HG03196 (cell line): ENCODE results near the gene ADIG.
"Not testable (repeated sequence)": the region's sequence is repeated elsewhere in the genome, so short reads cannot be mapped to it uniquely, and the experiment has no call there.

Source experiments
- ATAC-seq: cut with Tn5 transposase; IDR thresholded peaks from one replicate; pipeline ENCODE4 v1.9.1; 2021; ENCODE audit not compliant: unreplicated experiment

The ADIG gene

GRCh38 chr20:38569747-38570525, 11.1 kb upstream of the ADIG start:
- no peak for ATAC-seq

DNA sequence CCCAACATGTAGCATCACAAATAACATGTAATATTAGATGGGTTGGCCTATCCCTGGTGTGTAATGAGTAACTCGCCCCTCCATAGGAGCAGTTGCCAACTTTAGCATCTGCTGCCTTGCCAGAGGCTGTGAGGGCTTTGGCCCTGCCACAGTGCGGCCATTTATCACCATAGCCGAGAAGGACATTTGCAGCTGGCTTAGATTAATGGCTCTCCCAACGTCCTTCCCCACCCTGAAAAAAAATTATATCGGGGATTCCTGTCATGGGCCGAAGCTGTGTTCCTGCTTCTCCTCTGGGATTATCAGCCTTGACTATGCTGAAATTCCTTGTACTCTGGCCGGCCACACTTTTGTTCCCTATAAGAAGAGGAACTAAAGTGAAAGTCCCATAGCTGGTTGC, 7.6 kb upstream of the ADIG start:
- no peak for ATAC-seq

GRCh38 chr20:38579219-38579910, 1.6 kb upstream of the ADIG start:
- ATAC-seq, result no peak

GRCh38 chr20:38579921-38580320, 1.1 kb upstream of the ADIG start:
- ATAC-seq, result no peak

- no peak for ATAC-seq
Observed at GRCh38 chr20:38581830-38582358, 897 bp downstream of the ADIG start.

GRCh38 chr20:38583306-38583705, 2.3 kb downstream of the ADIG start:
- ATAC-seq, result no peak

DNA sequence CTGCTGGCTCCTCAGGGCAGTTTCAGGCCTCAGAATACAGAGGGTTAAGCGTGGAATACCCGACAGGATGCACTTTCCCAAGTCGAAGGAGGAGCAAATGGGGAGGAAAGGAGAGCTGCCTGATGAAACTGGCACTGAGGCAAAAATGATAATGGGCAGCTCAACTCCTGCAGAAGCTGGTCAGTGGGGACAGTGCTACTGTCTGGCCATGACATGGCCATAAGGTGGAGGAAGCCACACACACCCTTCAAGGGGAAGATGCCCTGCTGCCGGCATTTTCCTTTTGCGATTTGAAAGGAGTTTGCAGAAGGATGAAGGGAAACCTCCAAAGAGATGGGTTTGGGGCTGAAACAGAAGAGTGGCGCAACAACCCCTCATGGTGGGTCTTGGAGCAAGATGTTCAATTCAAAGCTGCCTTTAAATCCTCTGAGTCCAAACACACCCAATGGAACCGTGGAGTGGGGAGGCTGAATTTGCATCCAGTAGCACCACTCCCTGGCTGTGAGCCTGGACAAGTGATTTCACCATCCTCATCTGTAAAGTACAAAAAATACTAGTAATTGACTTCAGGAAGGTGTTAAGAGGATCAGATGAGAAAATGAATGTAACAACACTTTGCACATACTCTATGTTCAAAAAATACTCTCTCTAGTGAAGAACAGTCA, 3.2 kb downstream of the ADIG start:
- ATAC-seq, result no peak

- ATAC-seq, result no peak
Observed at GRCh38 chr20:38585404-38586180, 4.6 kb downstream of the ADIG start.

GRCh38 chr20:38586181-38586525, 5.2 kb downstream of the ADIG start:
- no peak for ATAC-seq

DNA sequence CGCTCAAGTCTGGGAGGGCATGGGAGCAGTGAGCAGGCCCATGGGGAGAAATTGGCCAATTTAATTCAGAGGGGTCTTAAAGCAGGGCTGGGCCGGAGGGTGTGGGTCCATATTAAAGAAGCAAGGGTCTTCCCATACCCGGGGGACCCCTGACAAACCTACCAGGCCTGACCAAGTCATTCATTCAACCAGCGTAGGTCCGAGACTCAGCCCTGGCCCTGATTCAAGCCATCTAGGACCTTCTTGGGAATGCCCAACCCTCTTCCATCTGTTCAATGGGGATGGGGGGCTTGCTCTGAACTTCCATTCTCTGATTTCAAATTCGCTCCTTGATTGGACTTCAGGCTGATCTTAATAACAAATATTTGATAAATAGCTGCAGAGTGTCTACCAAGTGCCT, 7.3 kb downstream of the ADIG start:
- ATAC-seq, result no peak

GRCh38 chr20:38589351-38589750, 8.4 kb downstream of the ADIG start:
- no peak for ATAC-seq

GRCh38 chr20:38589967-38590675, 9.1 kb downstream of the ADIG start:
- ATAC-seq, result no peak

DNA sequence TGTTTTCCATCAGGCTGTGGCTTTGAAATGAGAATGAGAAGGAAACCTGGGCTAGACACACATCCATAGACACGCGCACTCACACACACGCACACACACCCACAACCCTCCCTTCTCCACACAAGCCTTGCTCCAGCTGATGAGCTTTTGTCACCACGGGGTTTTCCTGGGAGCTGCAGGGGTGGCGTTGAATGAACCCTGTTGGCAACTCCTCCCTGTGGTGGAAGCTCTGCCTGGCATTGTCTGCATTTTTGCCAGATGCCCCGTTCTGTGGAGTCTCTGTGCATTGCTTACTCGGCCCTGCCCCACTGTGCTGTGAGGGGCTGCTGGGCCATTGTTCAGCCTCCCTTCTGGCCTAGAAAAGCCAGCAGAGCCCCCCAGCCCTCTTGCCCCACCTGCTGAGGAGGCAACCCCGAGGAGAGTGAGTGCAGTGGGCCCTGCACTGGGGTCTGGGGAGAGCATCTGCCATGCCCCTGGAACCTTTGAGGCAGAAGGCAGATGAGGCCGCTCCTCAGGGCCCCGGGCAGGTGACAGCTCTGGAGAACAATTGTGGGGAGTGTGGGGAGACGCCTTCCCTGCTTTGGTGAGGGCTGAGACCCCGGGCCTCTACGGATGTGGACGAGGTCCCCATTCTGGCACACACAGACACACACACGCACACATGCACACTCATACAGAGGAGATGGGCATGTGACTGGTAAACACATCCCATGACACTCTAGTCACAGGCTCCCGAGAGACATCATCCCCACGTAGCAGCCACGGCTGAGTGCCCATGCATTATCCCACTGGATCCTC, 9.9 kb downstream of the ADIG start:
- ATAC-seq, result no peak

- no peak for ATAC-seq
Observed at GRCh38 chr20:38591474-38592410, 10.7 kb downstream of the ADIG start.

DNA sequence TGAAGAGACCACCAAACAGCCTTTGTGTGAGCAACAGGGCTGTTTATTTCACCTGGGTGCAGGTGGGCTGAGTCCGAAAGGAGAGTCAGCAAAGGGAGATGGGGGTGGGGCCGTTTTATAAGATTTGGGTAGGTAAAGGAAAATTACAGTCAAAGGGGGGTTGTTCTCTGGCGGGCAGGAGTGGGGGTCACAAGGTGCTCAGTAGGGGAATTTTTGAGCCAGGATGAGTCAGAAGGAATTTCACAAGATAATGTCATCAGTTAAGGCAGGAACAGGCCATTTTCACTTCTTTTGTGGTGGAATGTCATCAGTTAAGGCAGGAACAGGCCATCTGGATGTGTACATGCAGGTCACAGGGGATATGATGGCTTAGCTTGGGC, 11.4 kb downstream of the ADIG start:
- not testable (repeated sequence) for ATAC-seq

GRCh38 chr20:38594281-38594680, 13.3 kb downstream of the ADIG start:
- ATAC-seq, result not testable (repeated sequence)

DNA sequence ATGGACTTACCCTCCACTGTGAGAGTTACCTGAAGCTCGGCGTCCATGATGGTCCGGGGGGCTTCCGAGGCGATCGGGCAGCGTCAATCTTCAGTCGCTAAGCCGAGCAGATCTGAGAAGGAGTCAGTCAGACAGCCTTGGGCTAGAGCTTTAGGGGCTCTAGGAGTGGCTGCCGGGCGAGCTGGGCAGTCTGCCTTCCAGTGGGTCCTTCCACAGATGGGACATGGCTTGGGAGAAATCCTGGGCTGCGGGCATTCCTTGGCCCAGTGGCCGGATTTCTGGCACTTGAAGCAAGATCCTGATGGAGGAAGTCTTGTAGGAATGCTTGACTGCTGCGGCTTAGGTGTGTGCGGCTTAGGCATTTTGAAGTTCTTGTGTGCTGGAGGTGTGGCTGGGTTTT, 14.9 kb downstream of the ADIG start:
- not testable (repeated sequence) for ATAC-seq

DNA sequence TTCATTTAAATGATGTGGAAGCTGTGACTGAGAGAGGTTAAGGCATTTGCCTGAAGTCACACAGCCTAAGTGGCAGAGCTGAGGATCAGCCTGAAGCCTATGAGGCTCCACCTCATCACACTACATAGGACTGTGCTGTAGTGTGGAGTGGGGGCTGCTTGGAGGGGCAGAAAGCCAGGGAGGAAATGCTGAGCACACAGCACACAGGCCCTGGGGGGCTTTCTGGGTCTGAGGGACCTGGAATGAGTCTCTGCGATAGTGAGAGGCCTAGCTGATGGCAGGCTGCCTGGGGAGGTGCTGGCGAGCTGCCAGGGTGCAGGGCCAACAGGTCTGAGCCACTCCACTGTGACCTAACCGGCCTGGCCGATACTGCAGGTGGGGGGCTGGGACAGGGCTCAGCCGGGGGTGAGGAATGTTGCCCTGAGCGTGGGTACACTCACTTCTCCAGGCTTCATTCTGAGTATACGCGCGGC, 18.4 kb downstream of the ADIG start:
- no peak for ATAC-seq
